ENCODE data around the gene ZNF746. TPM values are rescaled to one million over a fixed set of nuclear protein-coding genes. Genes with fewer than 3 reads are reported as not detected.

ZNF746 gene
- polyA plus RNA-seq, 3 donors, result 7.5 to 25.6 (median 8.1) TPM

GRCh38 chr7:149474309-149475120 lies 23.1 kb downstream of the ZNF746 start:
- DNase-seq, result no peak
- H3K4me3 Mint-ChIP-seq, result no peak overlapping the region
- no peaks in the 10 kb centered on the region for H3K27me3 ChIP-seq (ENCODE audit: control insufficient read depth in 2 of 2, insufficient read depth in 2 of 2, low read length in 2 of 2)
- H3K27ac Mint-ChIP-seq, result no peak overlapping the region
- TF ChIP-seq CTCF (IDR thresholded peaks at IDR 0.05), result no peak
- peaks cover 0 to 9% (median 1%) of the 10 kb centered on the region in 3 donors for H3K27me3 Mint-ChIP-seq (ENCODE audit: low read depth in 3 of 3)
- no peak overlapping the region for H2AFZ ChIP-seq (ENCODE audit: insufficient read depth, low read depth, low read length, poor library complexity, severe bottlenecking)
- 98% methylated on average over 76 of the region's 77 CpGs for WGBS (ENCODE audit: insufficient coverage)
- H3K9me3 ChIP-seq (replicated peaks in 1 of 2; ENCODE audit: control insufficient read depth in 1 of 2, insufficient read depth in 1 of 2, low read length in 2 of 2), result peaks cover 0 to 9% of the 10 kb centered on the region in 2 donors
- no peak overlapping the region for H3K4me2 ChIP-seq (replicated peaks; ENCODE audit: extremely low read depth, low read length, poor library complexity, severe bottlenecking)
- intact Hi-C loops (cut with micrococcal nuclease), result no loop called here
- no peak overlapping the region for H3K27ac ChIP-seq (ENCODE audit: low read depth in 1 of 2, low read length in 2 of 2)
- H3K9me3 Mint-ChIP-seq, result peaks cover 3 to 12% (median 7%) of the 10 kb centered on the region in 7 donors
- peaks cover 64 to 81% of the 10 kb centered on the region in 2 donors for H3K36me3 ChIP-seq (replicated peaks in 1 of 2; ENCODE audit: control insufficient read depth in 1 of 2, insufficient read depth in 2 of 2, low read length in 2 of 2)
- peaks cover 70 to 80% of the 10 kb centered on the region in 2 donors for H3K36me3 Mint-ChIP-seq
- H3K9ac ChIP-seq (ENCODE audit: insufficient read depth, low read length, poor library complexity, severe bottlenecking), result no peak overlapping the region
- H4K20me1 ChIP-seq (ENCODE audit: insufficient read depth, low read length), result peaks cover 61% of the 10 kb centered on the region
- H3K79me2 ChIP-seq (ENCODE audit: insufficient read depth, low read length), result no peaks in the 10 kb centered on the region
- H3K4me1 Mint-ChIP-seq, result no peaks in the 10 kb centered on the region
- H3K4me1 ChIP-seq (ENCODE audit: control insufficient read depth in 1 of 2, insufficient read depth in 2 of 2, low read length in 2 of 2), result no peaks in the 10 kb centered on the region
- no peak overlapping the region for H3K4me3 ChIP-seq (replicated peaks in 1 of 3; ENCODE audit: low read depth in 2 of 3, low read length in 3 of 3)

GRCh38 chr7:149473251-149473650 lies 24.4 kb downstream of the ZNF746 start:
- no peak overlapping the region for H2AFZ ChIP-seq (ENCODE audit: insufficient read depth, low read depth, low read length, poor library complexity, severe bottlenecking)
- H3K36me3 ChIP-seq (replicated peaks in 1 of 2; ENCODE audit: control insufficient read depth in 1 of 2, insufficient read depth in 2 of 2, low read length in 2 of 2), result peaks cover 56 to 68% of the 10 kb centered on the region in 2 donors
- no peak overlapping the region for H3K27ac ChIP-seq (ENCODE audit: low read depth in 1 of 2, low read length in 2 of 2)
- intact Hi-C loops (cut with micrococcal nuclease), result no loop called here
- WGBS (ENCODE audit: insufficient coverage), result 97% methylated on average over 6 of the region's 6 CpGs
- peaks cover 0 to 10% (median 1%) of the 10 kb centered on the region in 3 donors for H3K27me3 Mint-ChIP-seq (ENCODE audit: low read depth in 3 of 3)
- H3K4me3 Mint-ChIP-seq, result no peak overlapping the region
- H3K27me3 ChIP-seq (ENCODE audit: control insufficient read depth in 2 of 2, insufficient read depth in 2 of 2, low read length in 2 of 2), result no peaks in the 10 kb centered on the region
- H3K36me3 Mint-ChIP-seq, result peaks cover 59 to 68% of the 10 kb centered on the region in 2 donors
- H3K4me1 Mint-ChIP-seq, result no peaks in the 10 kb centered on the region
- no peak overlapping the region for H3K4me3 ChIP-seq (replicated peaks in 1 of 3; ENCODE audit: low read depth in 2 of 3, low read length in 3 of 3)
- TF ChIP-seq CTCF (IDR thresholded peaks at IDR 0.05), result no peak
- H3K9me3 Mint-ChIP-seq, result peaks cover 0 to 9% (median 6%) of the 10 kb centered on the region in 7 donors
- H3K27ac Mint-ChIP-seq, result peak overlapping the region in 1 of 7 donors; percentile 7
- no peaks in the 10 kb centered on the region for H3K79me2 ChIP-seq (ENCODE audit: insufficient read depth, low read length)
- H3K9ac ChIP-seq (ENCODE audit: insufficient read depth, low read length, poor library complexity, severe bottlenecking), result no peak overlapping the region
- peaks cover 48% of the 10 kb centered on the region for H4K20me1 ChIP-seq (ENCODE audit: insufficient read depth, low read length)
- H3K4me1 ChIP-seq (ENCODE audit: control insufficient read depth in 1 of 2, insufficient read depth in 2 of 2, low read length in 2 of 2), result no peaks in the 10 kb centered on the region
- DNase-seq, result no peak
- H3K9me3 ChIP-seq (replicated peaks in 1 of 2; ENCODE audit: control insufficient read depth in 1 of 2, insufficient read depth in 1 of 2, low read length in 2 of 2), result peaks cover 0 to 9% of the 10 kb centered on the region in 2 donors
- H3K4me2 ChIP-seq (replicated peaks; ENCODE audit: extremely low read depth, low read length, poor library complexity, severe bottlenecking), result no peak overlapping the region

Measured in CD14-positive monocyte (primary cell).